HG02610 (cell line): ENCODE measurements around the gene GLI2.

Source experiments
- ATAC-seq: cut with Tn5 transposase; IDR thresholded peaks from one replicate; pipeline ENCODE4 v1.9.1; 2021; ENCODE audit warnings: mild to moderate bottlenecking, moderate library complexity; ENCODE audit not compliant: unreplicated experiment

The GLI2 gene

DNA sequence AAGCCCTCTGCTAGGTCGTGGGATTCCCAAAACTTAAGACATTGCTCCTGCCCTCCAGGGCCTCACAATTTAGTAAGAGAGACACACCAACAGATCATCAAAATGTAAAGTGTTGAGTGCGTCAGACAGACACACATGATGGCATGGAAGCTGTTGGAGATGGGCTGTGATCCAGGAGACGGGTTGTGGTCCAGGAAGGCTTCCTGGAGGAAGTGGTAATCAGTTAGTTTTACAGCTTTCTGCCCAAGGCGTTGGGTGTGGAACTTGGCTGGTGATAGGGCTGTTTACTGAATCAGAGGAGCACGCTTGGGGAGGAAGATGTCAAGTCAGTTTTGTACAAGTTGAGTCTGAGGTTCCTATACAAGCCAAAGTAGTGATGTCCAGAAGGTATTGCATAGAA lies 24.0 kb upstream of the GLI2 start:
- ATAC-seq, result no peak

DNA sequence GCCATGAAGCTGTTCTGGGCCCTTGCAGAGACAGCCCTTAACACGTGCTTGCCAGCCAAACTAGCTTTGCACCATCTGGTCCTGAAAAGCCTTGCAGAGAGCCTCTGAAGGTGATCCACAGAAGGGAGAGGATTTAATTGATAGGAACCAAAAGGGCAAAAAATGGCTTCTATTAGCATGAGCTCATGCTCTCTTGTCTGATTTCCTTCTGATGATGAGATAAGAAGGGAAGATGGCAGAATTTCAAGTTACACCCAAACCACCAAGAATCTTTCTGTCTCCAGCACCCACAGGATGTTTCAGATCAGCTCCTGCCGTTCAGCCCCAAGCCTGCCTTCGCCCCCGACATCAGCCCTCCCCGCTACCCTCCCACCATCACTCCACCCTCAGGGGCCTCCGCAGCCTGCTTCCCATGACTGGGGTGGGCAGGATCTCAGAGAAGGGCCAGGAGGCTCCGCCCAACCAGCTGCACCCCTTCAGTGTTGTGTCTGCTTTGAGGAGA lies 23.4 kb upstream of the GLI2 start:
- no peak for ATAC-seq

DNA sequence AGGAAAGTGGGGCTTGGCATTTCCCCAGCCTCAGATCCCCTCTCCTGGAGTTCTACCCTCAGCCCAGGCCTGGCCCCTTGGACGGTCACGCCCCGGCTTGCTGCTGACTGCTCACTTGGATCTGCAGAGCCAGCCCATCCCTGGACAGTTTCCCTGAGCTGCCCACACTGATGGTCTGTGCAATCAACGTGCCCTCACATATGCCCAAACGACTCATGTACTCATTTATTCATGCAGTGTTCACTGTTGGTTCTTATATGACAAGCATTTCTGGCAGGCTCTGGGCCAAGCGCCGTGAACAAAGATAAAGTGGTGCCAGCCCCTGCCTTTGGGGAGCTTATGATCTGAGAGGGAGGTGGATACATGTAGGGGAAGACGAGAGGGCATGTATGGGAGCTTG lies 20.3 kb upstream of the GLI2 start:
- no peak for ATAC-seq

DNA sequence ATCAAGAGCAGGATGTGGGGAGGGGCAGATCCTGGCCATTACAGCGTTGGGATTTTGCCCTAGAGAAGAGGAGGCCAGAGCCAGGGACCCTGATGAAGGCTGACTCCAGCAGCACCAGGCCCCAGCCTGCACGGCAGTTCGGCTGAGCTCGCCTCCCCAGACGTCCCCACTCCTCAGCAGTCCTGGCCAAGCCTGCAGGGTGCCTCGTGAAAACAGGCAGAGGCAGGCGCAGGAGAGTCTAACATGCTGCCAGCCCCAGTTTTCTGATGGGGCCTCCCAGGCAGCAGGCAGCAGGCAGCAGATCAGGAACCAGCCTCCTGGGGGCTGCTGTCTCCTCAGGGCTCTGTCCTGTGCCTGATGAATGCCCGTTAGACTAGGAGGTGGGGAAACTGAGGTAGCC lies 19.7 kb upstream of the GLI2 start:
- ATAC-seq, result no peak

DNA sequence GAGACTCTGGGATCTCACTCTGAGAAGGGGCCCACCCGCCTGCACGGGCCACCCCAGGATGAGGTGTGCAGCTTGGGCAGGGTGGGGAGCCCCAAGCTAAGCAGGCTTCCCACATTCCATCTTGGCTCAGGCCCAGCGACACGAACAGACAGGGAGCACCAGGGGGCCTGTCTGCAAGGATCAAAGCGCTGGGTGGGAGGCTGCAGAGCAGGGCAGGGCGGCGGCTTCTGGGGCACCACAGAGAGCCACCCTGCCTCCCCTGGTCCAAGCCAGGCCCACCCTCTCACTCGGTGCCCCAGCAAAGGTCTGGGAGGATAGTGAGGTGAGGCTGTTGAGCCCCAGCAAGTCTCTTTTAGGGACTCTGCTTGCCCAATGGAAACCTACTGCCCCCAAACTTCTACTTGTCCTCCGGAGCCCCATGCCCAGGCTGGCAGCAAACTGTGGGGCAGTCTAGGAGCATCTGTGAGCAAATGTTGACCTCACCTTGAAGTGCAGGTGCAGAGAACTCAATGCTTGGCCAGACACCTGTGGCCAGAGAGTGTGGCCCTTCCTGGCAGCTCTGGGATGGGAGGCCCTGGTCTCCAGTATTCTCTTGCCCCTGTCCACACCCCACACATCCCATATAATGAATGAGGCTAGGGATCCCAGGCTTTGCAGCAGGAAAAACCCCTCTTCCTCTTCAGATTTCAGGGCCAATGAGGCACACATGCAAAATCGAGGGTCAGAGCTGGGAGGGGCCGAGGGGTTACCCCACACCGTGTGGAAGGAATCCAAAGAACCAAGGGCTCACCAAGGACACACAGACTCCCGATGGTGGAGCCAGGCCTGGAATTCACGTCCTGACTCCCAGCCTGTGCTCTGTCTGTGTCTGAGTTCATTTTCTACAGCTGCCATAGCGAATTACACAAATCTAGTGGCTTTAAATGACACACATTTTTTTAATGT lies 18.8 kb upstream of the GLI2 start:
- no peak for ATAC-seq

DNA sequence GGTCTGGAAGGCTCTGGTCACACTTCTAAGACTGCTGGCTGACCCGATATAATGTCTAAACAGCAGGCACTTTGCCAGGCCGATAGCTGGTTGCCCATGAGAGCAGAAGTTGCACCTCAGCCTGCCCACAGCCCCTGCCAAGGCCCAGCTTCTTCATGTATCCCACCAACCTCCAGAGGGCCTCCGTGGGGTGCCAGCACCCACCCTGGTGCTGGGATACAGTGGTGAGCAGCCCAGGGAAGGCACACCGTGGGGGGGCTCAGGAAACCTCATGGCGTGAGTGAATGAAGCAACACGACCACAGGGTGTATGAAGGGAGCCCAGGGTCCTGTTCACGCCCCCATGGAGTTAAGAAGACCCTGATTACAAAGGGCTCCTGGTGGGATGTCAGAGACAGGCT lies 16.2 kb upstream of the GLI2 start:
- ATAC-seq, result no peak

DNA sequence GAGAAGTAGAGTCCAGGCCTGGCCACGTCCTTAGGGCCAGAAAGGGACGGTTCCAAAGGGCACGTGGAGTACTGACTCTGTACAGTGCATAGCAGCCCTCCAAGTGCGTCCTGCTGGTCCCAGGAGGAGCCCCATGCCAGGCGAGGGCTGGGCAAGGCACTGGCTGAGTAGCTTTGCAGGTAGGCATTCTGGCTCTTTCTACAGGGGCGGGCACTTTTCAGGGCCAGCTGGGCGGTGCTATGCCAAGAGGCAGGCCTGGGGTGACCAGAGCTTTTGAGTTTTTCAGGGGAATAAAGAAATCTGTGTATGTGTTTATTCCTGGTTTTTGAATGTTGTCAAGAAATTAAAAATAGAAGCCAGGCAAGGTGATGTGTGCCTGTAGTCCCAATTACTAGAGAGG lies 15.4 kb upstream of the GLI2 start:
- no peak for ATAC-seq

DNA sequence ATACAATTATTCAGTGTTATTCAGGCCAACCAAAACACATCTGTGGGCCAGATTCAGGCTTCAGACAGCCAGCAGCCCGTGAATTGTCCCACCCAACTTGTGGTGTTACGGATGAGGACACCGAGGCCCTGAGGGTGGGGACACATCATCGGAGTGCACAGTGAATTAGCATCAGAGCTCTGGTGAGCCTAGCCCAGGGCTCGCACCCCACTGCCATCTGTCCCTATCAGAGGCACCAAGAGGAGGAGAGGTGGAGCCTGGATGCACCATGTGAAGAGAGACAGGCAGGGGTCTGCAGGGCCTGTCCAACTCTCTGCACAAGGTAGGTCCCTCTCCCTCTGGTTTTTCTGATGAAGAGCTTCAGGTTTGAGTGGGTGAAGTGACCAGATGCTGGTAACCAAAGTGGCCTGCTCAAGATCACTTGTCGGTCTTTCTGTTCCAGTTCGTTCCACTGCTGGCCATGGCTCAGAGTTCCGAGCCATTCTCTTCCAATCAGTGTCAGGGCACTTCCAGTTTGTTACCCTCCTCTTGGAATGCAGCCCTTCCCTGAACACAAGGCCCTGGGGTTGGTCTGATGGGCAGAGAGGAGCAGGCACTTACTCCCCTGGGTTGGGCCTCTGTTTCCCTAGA lies 14.8 kb upstream of the GLI2 start:
- ATAC-seq, result no peak

DNA sequence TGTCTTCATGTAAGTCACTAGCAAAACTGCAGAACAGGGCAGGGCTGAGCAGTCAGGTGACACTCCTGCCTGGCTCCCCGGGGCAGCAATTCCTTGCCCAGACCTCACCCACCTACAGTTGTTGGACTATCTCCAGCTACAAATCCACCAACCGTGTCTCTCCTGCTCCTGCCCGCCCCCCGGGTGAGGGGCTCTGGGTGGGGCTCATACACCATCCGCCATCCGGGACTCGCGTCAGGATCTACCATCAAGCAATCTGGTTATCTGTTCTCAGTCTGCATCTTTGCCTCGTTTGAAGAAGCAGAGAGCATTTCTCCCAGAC lies 13.5 kb upstream of the GLI2 start:
- no peak for ATAC-seq

DNA sequence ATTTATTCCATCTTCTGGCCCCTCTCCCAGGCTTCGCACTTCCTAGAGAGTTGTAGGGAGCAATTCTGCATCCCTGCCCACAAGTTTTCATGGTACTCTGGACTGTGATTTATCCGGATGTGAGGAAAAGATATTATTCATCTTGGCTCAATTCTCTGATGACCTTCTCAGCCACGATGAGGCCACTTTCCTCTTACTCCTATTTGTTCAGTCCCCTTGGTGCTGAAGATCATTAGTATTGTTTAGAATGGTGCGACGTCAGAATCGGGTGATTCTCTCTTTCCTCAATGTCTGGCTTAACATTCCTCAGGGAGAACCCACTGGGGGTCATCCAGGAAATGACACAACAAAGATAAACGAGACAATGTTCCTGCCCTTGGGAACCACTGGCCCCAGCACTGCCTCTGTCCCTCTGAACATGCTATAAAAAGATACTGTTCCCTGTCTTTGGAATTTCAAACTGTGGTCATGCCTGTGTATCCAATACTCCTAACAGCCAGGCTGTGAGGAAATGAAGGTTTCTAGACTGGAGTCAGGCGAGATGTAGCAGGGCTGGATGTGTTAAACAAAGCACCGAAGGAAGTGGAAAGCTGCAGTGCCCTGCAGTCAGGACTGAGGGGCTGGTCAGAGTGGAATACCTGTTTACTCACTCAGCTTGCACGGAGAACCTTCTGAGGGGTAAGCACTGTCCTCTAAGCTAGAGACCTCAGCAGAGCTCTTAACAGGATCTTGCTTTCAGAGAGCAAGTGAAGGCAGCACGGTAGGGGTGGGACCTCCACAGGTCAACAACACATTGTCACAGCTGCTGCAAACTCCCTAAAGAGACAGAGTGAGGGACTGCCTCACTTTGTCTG lies 12.9 kb upstream of the GLI2 start:
- ATAC-seq, result no peak

DNA sequence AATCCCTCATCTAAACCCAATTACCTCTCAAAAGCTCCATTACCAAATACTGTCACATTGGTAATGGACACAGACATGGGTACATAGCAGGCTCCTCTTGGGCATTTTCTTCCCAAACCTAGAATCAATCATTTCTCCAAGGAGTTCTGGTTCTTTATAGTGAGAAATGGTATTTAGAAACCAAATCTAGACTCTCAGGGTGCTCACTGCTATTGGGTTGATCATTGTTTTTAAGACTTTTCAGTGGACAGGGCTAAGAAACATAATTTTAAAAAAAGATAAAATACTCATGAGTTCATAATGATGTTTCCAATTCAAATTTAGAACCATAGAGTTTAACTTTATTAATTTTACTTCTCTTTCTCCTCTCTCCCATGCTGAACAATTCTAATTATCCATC lies 9.4 kb upstream of the GLI2 start:
- no peak for ATAC-seq

DNA sequence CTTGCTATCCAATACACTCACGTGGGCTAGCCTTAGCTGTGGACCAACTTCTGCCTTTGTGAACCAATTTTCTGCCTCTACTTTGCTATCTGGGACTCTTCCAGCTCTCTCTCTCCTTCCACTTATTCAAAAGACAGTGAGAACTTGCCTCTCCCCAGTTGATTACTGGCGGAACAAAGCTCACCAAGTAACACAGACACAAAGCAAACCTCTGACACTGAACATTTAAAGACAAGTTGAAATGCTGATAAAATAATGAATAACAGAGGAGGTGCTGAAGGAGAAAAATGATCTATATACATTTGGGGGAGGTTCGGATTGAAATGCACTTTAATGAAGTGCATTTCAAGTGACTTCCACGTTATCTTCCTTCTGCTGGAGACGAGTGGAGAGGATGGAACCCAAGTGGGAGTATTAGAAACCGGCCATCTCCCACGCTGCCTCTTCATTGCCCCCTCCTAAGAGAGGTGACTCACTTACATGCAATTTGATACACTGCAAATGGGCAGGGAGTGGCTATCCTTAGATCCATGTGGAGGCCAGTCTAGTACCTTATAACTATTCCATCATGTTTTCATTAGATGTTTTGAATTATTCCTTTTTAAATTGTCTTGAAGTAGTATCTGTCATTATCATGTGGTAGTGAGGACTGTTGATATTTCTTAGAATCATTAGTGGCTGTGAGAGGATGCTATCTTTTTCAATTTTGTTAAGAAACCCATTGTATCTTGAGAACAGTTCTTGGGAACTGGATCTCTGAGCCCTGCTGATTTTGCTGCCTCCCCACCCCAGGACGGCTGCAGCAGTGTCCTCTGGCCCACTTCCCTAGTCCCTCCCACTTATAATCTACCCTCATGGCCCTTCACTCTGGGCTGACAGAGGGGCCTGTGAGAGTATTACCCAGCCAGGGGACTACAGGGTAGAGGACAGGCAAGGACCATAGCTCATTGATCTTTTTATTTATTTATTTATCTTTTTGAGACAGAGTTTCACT lies 6.0 kb upstream of the GLI2 start:
- no peak for ATAC-seq

DNA sequence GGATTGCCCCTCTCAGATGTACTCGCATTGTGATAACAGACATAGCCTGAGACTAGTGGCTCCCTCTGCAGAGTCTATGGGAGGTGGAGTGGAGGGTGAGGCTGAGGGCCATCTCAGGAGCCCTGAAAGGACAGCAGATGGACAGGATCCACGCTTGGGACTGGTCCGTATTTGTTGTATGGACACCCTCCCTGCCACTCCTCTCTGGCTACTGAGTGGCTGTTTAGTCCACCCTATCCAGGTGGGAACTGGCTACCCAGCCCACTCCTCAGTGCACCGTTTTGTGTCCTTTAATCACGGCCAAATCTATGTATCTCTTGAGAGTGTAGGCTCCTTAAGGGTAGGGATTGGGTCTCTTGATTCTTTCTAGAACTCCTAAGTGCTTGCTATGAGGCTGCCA lies 4.5 kb upstream of the GLI2 start:
- no peak for ATAC-seq

DNA sequence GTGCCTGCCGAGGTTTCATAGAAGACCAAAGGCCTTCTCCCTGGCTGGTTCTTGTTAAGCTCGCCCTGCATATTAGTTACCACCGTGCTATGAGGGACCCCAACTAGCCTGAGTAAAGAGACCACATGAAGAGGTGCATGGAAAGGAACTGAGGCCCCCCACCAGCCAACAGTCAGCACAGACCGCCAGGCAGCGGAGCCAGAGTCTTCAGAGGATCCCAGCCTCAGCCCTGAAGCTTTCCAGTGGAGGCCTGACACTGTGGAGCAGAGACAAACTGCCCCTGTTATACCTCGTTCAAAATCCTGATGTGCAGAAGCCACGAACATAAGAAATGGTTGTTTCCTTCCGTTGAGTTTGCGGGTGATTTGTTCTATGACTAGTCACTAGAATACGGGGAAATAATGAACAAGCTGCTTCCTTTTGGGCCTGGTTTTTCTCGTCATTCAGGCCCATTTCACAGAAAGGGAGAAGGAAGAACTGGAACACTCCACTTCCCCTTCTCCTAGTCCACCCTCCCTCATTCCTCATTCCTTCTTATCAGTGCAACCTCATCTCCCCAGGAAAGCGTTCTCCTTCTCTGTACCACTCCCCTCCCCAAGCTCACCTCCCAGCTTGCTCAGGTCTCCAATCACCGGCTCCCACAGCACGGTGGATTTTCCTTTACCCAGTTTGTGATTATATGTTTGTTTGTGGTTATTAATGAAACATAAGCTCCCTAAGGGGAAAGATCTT lies 3.0 kb upstream of the GLI2 start:
- no peak for ATAC-seq

DNA sequence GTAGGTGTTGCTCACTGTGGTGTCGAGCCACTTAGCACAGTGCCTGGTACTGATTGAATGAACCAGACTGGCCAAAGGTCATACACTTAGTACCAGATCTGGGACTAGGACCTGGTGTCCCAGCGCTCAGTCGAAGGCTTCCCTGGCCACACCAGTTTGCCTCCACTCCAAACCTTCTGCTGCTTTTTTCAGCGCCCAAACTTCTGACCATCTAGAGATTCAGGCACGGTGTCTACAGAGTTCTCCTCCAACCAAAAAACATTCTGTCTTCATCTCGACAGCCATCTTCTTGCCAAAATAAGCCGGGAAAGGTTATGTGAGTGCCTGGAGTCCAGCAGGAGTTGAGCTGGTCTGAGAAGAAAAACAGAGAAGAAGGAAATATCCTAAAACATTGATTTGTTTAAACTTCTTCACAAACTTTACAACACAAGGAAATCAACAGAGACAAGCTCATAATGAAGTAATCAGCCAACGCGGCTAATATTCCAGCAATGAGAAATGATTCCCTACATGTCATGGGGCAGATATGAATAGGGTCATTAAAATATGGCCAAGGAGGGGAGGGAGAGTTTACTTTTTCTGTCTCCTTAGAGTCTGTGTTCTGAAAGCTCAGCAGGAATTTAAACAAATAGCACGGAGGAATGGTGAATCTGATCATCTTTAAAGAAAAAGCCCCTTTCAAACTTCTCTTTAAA lies 2.3 kb upstream of the GLI2 start:
- ATAC-seq, result no peak

DNA sequence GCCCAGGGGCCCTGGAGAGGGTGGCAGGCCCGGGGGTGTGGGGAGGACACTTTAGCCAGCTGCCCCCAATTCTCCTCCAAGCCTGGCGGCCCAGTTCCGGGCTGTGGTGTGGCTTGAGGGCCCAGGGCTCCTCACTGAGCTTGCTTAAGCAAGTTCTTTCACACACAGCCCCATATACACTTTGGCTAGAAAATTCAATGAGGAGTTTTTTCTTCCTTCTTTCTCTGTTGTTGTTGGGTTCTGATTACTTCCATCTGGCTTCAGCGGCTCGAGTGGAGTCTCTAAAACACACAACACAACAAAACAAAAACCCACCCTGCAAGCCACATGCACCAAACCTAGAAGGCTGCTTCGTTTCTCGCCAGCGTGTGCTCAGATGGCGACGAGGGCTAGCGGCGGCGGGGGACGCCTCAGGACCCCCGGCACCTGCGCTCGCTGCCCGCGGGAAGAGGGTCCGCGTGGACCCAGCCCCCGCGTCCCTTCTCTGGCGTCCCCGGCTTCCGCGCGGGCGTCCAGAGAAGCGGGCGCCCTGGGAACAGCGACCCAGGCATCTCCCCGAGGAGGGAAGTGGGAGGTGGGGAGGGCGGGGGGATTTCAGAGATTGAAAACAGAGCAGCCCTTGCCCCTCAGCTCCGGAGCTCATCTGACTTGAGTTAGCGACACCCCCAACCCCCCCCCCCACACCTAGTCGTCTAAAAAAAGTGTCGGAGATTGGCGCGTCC lies 577 bp upstream of the GLI2 start:
- ATAC-seq, result no peak

DNA sequence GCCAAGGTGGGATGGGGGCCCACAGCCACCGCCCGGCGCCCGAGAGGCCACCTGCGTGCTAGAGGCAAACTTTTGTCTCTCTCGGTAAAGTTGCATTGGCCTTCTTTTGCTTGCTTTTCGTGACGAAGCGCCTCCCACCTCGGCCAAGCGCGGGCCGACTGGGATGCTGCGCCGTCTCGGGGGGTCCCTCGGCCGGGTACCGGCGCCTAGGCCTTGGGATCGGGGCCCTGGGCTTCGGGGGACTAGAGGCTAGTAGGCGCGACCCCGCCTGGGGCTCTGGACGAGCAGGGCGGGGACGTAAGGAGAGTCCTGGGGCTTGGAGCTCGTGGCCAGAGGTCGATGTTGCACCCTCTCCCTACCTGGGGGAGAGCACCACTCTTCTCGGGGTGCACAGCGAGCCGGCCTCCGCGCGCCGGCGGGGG lies 545 bp downstream of the GLI2 start:
- no peak for ATAC-seq

DNA sequence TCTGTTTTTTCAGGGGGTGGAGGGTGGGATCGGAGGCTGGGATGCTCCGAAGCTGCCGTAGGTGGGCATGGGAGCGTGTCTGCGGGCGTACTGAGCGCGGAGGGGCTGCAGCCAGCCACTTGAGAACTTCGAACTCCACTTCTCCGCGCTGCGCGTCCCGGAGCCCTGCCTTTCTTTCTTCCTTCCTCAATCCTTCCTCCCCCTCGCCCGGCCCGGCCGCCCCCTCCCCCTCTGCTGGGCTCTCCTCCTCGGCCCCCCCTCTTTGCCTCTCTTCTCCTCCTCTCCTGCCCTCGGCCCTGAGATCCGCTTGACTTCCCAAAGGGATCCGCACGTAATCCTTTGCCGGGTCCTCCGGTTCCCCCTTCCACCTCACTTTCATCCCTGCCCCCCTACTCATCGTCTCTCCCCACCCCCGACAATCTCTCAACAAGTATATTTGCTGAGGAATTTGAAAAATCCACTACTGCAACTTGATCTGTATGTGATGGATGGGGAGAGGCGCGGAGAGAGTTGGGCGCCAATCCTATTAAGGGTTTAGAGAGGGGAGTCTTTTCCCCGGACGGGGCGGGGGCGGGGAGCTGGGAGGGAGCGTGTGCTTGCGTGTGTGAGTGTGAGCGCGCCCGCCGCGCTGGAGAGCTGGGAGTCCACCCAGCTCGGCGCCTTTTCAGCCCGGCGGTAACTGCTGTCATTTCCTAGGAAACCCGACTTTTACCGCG lies 1.1 kb downstream of the GLI2 start:
- ATAC-seq, result no peak
